ENCODE results near the gene FIG4.

- no peak for TF ChIP-seq CTCF (conservative IDR thresholded peaks at IDR 0.05; ENCODE audit: low read depth, low read length)
- no peak for TF ChIP-seq EZH2 (IDR thresholded peaks at IDR 0.05; ENCODE audit: low read length, unreplicated experiment)
Measured at GRCh38 chr6:109826551-109826950, 135.5 kb downstream of the FIG4 start.

Data from PC-3 (cell line).